Fibroblast of villous mesenchyme (primary cell): ENCODE data around the gene DNASE1L1. TPM values are rescaled to one million over a fixed set of nuclear protein-coding genes. Genes with fewer than 3 reads are reported as not detected.

Experiments
- DNase-seq: peaks from one replicate; pipeline ENCODE4 v3.0.0-alpha.2; 2010; ENCODE audit warnings: low read depth
- H3K4me3 ChIP-seq: 2 replicates; pipeline ENCODE4 v1.5.1; 2011; ENCODE audit warnings: low read depth, mild to moderate bottlenecking, low read length
- total RNA-seq: library from RNA; depleted of rRNA; stranded (reverse); fragments of >200 nt; gene quantifications from 2 replicates; pipeline ENCODE4 v1.2.3, GENCODE V29; 2012
- TF ChIP-seq, protein P1 (sequence below): IDR thresholded peaks from 2 replicates; pipeline ENCODE4 v1.5.1; 2012; ENCODE audit warnings: low read depth, mild to moderate bottlenecking, low read length; ENCODE audit not compliant: insufficient read depth

DNASE1L1 gene
- total RNA-seq, 1 donor = 53.5 TPM

DNA sequence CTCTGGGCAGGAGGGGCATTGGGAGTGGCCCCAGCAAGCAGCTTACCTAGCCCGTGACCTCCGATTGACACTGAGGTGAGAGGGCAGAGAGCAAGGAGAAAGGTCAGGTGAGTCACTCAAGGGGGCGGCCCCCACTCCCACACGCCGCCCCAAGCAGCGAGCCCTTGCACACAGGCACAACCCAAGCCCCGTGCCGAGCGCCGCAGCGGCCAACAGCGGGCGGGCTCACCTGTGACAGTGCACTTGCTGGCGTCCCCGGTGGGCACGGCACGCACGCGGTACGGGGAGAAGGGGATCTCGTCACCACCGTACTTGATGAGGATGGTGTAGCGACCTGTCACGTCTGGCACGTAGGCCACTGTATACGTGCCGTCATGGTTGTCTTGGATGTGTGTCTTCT is 51.8 kb downstream of the DNASE1L1 start:
- no peak for DNase-seq
- no peak overlapping the region for H3K4me3 ChIP-seq
- TF ChIP-seq, protein P1, sequence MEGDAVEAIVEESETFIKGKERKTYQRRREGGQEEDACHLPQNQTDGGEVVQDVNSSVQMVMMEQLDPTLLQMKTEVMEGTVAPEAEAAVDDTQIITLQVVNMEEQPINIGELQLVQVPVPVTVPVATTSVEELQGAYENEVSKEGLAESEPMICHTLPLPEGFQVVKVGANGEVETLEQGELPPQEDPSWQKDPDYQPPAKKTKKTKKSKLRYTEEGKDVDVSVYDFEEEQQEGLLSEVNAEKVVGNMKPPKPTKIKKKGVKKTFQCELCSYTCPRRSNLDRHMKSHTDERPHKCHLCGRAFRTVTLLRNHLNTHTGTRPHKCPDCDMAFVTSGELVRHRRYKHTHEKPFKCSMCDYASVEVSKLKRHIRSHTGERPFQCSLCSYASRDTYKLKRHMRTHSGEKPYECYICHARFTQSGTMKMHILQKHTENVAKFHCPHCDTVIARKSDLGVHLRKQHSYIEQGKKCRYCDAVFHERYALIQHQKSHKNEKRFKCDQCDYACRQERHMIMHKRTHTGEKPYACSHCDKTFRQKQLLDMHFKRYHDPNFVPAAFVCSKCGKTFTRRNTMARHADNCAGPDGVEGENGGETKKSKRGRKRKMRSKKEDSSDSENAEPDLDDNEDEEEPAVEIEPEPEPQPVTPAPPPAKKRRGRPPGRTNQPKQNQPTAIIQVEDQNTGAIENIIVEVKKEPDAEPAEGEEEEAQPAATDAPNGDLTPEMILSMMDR = no peak

DNA sequence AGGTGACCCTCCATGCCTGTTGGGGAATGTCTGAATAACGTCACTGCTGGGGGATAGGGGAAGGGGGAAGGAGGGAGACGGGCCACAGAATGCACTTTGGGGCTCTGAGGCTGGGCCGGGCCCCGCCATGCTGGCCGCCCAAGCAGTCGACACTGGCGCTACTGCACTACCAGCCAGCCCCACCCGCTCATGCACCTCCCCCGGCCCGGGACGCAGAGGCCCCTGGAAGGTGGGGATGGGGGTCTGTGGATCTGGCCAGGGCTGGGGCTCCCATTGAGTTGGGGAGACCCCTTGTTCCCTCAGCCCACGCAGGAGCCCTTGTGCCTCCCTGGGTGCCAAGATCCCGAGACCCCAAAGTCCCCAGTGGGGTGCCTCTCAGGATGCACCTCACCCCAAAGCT is 52.5 kb downstream of the DNASE1L1 start:
- DNase-seq = no peak
- TF ChIP-seq, protein P1 = no peak
- H3K4me3 ChIP-seq = no peak overlapping the region

DNA sequence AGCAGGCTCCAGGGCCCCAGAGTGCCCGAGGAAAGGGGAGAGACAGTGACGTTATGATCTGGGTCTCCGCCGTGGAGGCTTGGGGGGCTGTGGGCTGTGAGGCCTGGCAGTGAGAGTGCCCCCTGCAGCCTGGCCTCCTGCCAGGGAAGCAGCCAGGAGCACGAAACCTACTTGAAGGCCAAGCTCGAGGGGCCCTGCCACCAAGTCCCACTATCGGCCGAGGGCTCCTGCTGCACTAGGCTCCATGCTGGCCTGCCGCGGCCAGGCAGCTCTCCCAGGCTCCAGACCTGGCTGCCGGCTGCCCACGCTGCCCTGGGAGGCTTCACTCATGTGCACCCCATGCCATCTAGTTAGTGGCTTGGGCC is 53.3 kb downstream of the DNASE1L1 start:
- H3K4me3 ChIP-seq = no peak overlapping the region
- DNase-seq = no peak
- TF ChIP-seq, protein P1 = no peak

DNA sequence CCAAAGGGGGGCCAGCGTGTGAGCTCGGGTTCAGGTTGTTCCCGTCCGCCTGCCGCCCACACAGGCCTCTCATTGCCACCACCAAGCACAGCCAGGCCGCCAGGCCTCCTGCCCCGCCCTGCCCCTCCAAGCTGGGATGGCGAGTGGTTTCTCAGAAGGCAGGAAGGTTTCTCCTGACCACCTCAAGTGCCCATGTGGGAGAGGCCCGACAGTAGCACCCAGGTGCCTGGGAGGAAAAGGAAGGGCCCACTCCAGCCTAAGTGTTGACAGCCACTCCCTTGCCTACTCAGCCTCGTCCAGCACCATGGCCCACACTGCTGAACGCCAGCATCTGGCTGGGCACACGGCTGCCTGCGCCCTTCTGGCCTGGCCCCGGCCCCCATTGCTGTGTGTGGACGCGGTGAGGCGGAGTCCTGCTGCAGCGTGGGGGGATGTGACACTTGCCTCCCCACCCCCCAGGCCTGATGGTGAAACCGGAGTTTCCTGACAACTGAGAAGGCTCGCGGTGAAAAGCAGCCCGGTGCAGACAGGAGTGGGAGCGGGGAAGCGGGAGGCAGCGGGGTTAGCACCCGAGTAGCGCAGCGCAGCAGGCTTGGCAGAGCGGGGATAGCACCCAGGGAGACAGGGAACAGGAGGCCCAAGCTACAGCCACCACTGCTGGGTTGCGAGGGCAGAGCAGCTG is 53.8 kb downstream of the DNASE1L1 start:
- TF ChIP-seq, protein P1 = no peak
- no peak for DNase-seq

DNA sequence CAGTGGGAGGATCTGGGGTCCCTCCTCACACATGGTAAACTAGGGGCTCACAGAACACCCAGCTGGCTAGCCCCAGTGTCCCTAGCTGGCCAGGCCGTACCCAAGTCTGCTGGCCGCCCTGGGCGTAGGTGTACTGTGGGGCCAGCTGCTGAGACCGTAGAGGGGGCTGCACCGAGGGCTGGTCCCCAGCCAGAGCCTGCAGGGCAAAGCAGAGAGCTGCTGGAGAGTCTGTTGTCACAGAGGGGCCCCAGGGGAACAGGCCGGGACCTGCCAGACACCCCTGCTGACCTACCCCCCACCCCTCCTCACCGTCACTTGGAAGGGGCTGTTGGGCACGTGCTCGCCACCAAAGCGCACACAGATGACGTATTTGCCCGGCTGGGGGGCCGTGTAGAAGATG is 54.5 kb downstream of the DNASE1L1 start:
- TF ChIP-seq, protein P1 = no peak
- no peak for DNase-seq
- no peak overlapping the region for H3K4me3 ChIP-seq

More for the DNA sequence above, 53.8 kb downstream of the DNASE1L1 start:
- H3K4me3 ChIP-seq = no peak overlapping the region

DNA sequence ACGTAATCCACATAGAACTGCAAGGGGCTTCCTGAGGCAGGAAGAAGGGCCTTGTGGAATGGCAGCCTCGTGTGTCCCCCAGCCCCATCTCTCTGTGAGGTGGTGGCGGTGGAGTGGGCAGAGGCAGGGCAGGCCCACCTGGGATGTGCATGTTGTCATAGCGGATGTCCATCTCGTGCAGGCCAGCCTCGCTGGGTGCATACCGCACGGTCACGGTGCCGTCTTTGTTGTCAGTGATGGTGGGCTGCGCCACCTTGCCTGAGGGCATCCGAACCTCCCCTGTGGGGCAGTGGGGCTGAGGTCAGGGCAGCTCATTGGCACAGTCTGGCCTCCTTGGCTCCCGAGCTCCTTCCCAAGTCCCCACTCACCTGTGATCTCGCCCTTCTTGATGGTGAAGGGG is 55.0 kb downstream of the DNASE1L1 start:
- H3K4me3 ChIP-seq = no peak overlapping the region
- TF ChIP-seq, protein P1 = no peak
- no peak for DNase-seq
